GM12878 (cell line): ENCODE measurements around the gene PDSS1. TPM values are rescaled to one million over a fixed set of nuclear protein-coding genes. Genes with fewer than 3 reads are reported as not detected.

Source experiments
- ATF7 ChIP-seq: fragments of 450-650 bp; IDR thresholded peaks from 2 replicates; pipeline ENCODE4 v1.6.1; 2016; ENCODE audit warnings: low read depth, mild to moderate bottlenecking
- CBX5 ChIP-seq: sonication (generic); IDR thresholded peaks from 2 replicates; pipeline ENCODE4 v1.6.1; 2016; ENCODE audit warnings: low read depth, moderate library complexity, mild to moderate bottlenecking, inconsistent platforms
- CHD4 ChIP-seq: fragments of 200-600 bp; sonication (generic); IDR thresholded peaks from 2 replicates; pipeline ENCODE4 v1.6.1; 2016; ENCODE audit warnings: mild to moderate bottlenecking
- CREM ChIP-seq: IDR thresholded peaks from 2 replicates; pipeline ENCODE4 v1.6.1; 2014; ENCODE audit warnings: antibody characterized with exemption, low read depth
- EED ChIP-seq: sonication (generic); IDR thresholded peaks from 2 replicates; pipeline ENCODE4 v1.6.1; 2016; ENCODE audit warnings: antibody characterized with exemption, low read depth
- EGR1 ChIP-seq, 2 experiments: IDR thresholded peaks; 1 replicate in 1 of 2; 2 replicates in 1 of 2; pipeline ENCODE4 v1.6.1; 2011 to 2012; ENCODE audit warnings: low read depth in 2 of 2, low read length in 2 of 2, borderline replicate concordance in 1 of 2, mild to moderate bottlenecking in 1 of 2, moderate library complexity in 1 of 2
- FOS ChIP-seq: IDR thresholded peaks from 3 replicates; pipeline ENCODE4 v1.6.1; 2011; ENCODE audit warnings: borderline replicate concordance; ENCODE audit not compliant: insufficient read length; ENCODE audit errors: extremely low read depth
- HDAC2 ChIP-seq: fragments of 200-600 bp; sonication (generic); IDR thresholded peaks from 2 replicates; pipeline ENCODE4 v1.6.1; 2017
- IRF4 ChIP-seq: IDR thresholded peaks from 2 replicates; pipeline ENCODE4 v1.6.1; 2011; ENCODE audit warnings: low read depth, low read length
- MTA2 ChIP-seq: fragments of 450-650 bp; IDR thresholded peaks from 2 replicates; pipeline ENCODE4 v1.6.1; 2016; ENCODE audit warnings: low read depth, mild to moderate bottlenecking, moderate library complexity
- MTA3 ChIP-seq: IDR thresholded peaks from 2 replicates; pipeline ENCODE4 v1.6.1; 2012; ENCODE audit warnings: low read length, inconsistent platforms, borderline replicate concordance
- NFIC ChIP-seq: IDR thresholded peaks from 2 replicates; pipeline ENCODE4 v1.6.1; 2012; ENCODE audit warnings: low read depth, mild to moderate bottlenecking, inconsistent platforms, low read length, moderate library complexity
- NFYA ChIP-seq: IDR thresholded peaks from 2 replicates; pipeline ENCODE4 v1.6.1; 2011; ENCODE audit warnings: low read depth, mild to moderate bottlenecking, low read length, improper control_type of control experiment, borderline replicate concordance
- PAX5 ChIP-seq: IDR thresholded peaks from 2 replicates; pipeline ENCODE4 v1.6.1; 2011; ENCODE audit warnings: low read depth, low read length, borderline replicate concordance
- PAX8 ChIP-seq: fragments of 450-650 bp; IDR thresholded peaks from 2 replicates; pipeline ENCODE4 v1.6.1; 2017; ENCODE audit warnings: mild to moderate bottlenecking, moderate library complexity
- POLR2AphosphoS2 ChIP-seq: IDR thresholded peaks from 2 replicates; pipeline ENCODE4 v1.6.1; 2011; ENCODE audit warnings: low read depth, mild to moderate bottlenecking, low read length, improper control_type of control experiment, moderate library complexity
- RAD51 ChIP-seq: fragments of 450-650 bp; IDR thresholded peaks from 2 replicates; pipeline ENCODE4 v1.6.1; 2016; ENCODE audit warnings: moderate library complexity, mild to moderate bottlenecking, inconsistent platforms
- SMAD5 ChIP-seq: IDR thresholded peaks from 2 replicates; pipeline ENCODE4 v1.6.1; 2016; ENCODE audit warnings: antibody characterized with exemption, low read depth
- STAT1 ChIP-seq: fragments of 450-650 bp; conservative IDR thresholded peaks from 2 replicates; pipeline ENCODE4 v1.6.1; 2014; ENCODE audit warnings: antibody characterized with exemption, mild to moderate bottlenecking
- TCF3 ChIP-seq: IDR thresholded peaks from 2 replicates; pipeline ENCODE4 v1.6.1; 2012; ENCODE audit warnings: low read depth, mild to moderate bottlenecking, low read length, borderline replicate concordance; ENCODE audit not compliant: insufficient read depth
- YBX1 ChIP-seq: fragments of 450-650 bp; IDR thresholded peaks from 2 replicates; pipeline ENCODE4 v1.6.1; 2016; ENCODE audit warnings: antibody characterized with exemption
- ZNF384 ChIP-seq: IDR thresholded peaks from 2 replicates; pipeline ENCODE4 v1.6.1; 2012; ENCODE audit warnings: low read depth, mild to moderate bottlenecking, low read length, improper control_type of control experiment, borderline replicate concordance
- polyA plus RNA-seq, 11 experiments: library from polyadenylated mRNA; depleted of rRNA in 4 of 11; unstranded in 6 of 11; stranded (reverse) in 5 of 11; fragments of >200 nt; fragmentation: Nextera tagmentation in 4 of 11; fragmentation: Illumina TruSeq in 1 of 11; extraction: Ambion mirVana in 4 of 11; extraction: Trizol in 1 of 11; gene quantifications; 1 replicate in 1 of 11; 2 replicates in 10 of 11; pipeline versions ENCODE4 v1.2.1 to v1.2.3, GENCODE V29; 2011 to 2016; ENCODE audit warnings: inconsistent platforms in 2 of 11, missing spikeins in 2 of 11, low read depth in 1 of 11
- total RNA-seq, 4 experiments: library from RNA; depleted of rRNA in 3 of 4; stranded (reverse); fragments of >200 nt in 3 of 4; fragmentation: Illumina TruSeq in 1 of 4; extraction: Trizol in 1 of 4; gene quantifications; 2 replicates each; pipeline versions ENCODE4 v1.2.1 to v1.2.3, GENCODE V29; 2013 to 2021
- TF ChIP-seq, protein P1 (sequence below), 3 experiments: IDR thresholded peaks in 2 of 3; conservative IDR thresholded peaks in 1 of 3; 2 replicates each; pipeline ENCODE4 v1.5.1; 2011; ENCODE audit warnings: low read depth in 3 of 3, low read length in 3 of 3, mild to moderate bottlenecking in 3 of 3, control low read depth in 2 of 3, moderate library complexity in 2 of 3, inconsistent platforms in 1 of 3, mixed read lengths in 1 of 3; ENCODE audit not compliant: control insufficient read depth in 2 of 3, insufficient read depth in 1 of 3; ENCODE audit errors: extremely low read depth in 1 of 3
- TF ChIP-seq, protein P2 (sequence below): fragments of 450-650 bp; IDR thresholded peaks from 2 replicates; pipeline ENCODE4 v1.6.1; 2018; ENCODE audit warnings: borderline replicate concordance, mild to moderate bottlenecking; ENCODE audit not compliant: partially characterized antibody
- TF ChIP-seq, protein P3 (sequence below): fragments of 150-350 bp; IDR thresholded peaks from 2 replicates; pipeline ENCODE4 v1.6.1; 2014; ENCODE audit warnings: mild to moderate bottlenecking, low read depth, low read length
- TF ChIP-seq, protein P4 (sequence below): IDR thresholded peaks from 2 replicates; pipeline ENCODE4 v1.6.1; 2012; ENCODE audit warnings: low read length, inconsistent platforms

Gene PDSS1
- total and polyA plus RNA-seq, 10 of the 15 experiments (the other 5 are each of a cell fraction or from before 2014, with no cell fraction given) = 12.2 to 48.2 (median 35.9) TPM

DNA sequence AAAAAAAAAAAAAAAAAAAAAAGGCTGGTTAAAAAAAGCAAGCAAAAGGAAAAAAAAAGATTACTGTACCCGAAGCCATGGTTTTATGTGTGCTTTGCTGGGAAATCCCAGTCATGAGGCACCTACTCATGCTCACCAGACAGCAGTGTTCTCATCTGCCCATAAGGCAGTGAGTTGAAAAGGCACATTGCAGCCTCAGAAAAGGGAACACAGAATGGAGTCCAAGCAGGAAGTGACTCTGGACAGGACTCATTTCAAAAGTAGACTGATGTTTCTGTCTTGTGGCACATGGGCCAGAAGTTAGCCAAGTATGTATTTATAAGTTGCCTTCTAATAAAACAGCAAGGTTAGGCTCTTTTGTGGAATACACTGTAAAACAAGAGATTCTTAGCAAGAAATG, 40.2 kb downstream of the PDSS1 start (continued):
- TF ChIP-seq TCF3 (0 out of 2 replicates have a peak, but pooled peaks have one; percentile 36), EED (peak; percentile 85), CBX5 (peak; percentile 59; the same call in 1 of the 2 replicates), ZNF384 (peak; percentile 94), EGR1 (IDR thresholded peaks at IDR 0.05; ENCODE audit: borderline replicate concordance in 1 of 2, low read depth in 2 of 2, low read length in 2 of 2) (no peak), MTA2 (peak; percentile 67), MTA3 (no peak; the same call in 1 of the 2 replicates), PAX8 (no peak), CHD4 (no peak), NFYA (no peak), ATF7 (peak; percentile 71), NFIC (peak; percentile 84), STAT1 (no peak), RAD51 (peak; percentile 69), SMAD5 (no peak), FOS (no peak), CREM (peak; percentile 87), YBX1 (no peak), HDAC2 (no peak), POLR2AphosphoS2 (no peak), PAX5 (peak; percentile 51; the same call in 1 of the 2 replicates), IRF4 (peak; percentile 99)
- TF ChIP-seq, protein P1, sequence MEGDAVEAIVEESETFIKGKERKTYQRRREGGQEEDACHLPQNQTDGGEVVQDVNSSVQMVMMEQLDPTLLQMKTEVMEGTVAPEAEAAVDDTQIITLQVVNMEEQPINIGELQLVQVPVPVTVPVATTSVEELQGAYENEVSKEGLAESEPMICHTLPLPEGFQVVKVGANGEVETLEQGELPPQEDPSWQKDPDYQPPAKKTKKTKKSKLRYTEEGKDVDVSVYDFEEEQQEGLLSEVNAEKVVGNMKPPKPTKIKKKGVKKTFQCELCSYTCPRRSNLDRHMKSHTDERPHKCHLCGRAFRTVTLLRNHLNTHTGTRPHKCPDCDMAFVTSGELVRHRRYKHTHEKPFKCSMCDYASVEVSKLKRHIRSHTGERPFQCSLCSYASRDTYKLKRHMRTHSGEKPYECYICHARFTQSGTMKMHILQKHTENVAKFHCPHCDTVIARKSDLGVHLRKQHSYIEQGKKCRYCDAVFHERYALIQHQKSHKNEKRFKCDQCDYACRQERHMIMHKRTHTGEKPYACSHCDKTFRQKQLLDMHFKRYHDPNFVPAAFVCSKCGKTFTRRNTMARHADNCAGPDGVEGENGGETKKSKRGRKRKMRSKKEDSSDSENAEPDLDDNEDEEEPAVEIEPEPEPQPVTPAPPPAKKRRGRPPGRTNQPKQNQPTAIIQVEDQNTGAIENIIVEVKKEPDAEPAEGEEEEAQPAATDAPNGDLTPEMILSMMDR (IDR thresholded peaks at IDR 0.05 in 2 of 3, conservative IDR thresholded peaks at IDR 0.05 in 1 of 3; ENCODE audit: control insufficient read depth in 2 of 3, extremely low read depth in 1 of 3, insufficient read depth in 1 of 3, low read depth in 3 of 3, low read length in 3 of 3) = no peak
- TF ChIP-seq, protein P2, sequence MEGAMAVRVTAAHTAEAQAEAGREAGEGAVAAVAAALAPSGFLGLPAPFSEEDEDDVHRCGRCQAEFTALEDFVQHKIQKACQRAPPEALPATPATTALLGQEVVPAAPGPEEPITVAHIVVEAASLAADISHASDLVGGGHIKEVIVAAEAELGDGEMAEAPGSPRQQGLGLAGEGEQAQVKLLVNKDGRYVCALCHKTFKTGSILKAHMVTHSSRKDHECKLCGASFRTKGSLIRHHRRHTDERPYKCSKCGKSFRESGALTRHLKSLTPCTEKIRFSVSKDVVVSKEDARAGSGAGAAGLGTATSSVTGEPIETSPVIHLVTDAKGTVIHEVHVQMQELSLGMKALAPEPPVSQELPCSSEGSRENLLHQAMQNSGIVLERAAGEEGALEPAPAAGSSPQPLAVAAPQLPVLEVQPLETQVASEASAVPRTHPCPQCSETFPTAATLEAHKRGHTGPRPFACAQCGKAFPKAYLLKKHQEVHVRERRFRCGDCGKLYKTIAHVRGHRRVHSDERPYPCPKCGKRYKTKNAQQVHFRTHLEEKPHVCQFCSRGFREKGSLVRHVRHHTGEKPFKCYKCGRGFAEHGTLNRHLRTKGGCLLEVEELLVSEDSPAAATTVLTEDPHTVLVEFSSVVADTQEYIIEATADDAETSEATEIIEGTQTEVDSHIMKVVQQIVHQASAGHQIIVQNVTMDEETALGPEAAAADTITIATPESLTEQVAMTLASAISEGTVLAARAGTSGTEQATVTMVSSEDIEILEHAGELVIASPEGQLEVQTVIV = no peak
- TF ChIP-seq, protein P3, sequence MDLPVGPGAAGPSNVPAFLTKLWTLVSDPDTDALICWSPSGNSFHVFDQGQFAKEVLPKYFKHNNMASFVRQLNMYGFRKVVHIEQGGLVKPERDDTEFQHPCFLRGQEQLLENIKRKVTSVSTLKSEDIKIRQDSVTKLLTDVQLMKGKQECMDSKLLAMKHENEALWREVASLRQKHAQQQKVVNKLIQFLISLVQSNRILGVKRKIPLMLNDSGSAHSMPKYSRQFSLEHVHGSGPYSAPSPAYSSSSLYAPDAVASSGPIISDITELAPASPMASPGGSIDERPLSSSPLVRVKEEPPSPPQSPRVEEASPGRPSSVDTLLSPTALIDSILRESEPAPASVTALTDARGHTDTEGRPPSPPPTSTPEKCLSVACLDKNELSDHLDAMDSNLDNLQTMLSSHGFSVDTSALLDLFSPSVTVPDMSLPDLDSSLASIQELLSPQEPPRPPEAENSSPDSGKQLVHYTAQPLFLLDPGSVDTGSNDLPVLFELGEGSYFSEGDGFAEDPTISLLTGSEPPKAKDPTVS = no peak
- TF ChIP-seq, protein P4, sequence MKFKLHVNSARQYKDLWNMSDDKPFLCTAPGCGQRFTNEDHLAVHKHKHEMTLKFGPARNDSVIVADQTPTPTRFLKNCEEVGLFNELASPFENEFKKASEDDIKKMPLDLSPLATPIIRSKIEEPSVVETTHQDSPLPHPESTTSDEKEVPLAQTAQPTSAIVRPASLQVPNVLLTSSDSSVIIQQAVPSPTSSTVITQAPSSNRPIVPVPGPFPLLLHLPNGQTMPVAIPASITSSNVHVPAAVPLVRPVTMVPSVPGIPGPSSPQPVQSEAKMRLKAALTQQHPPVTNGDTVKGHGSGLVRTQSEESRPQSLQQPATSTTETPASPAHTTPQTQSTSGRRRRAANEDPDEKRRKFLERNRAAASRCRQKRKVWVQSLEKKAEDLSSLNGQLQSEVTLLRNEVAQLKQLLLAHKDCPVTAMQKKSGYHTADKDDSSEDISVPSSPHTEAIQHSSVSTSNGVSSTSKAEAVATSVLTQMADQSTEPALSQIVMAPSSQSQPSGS = peak; percentile 89
